HepG2 (cell line): ENCODE data around the gene PSMG4. TPM values are rescaled to one million over a fixed set of nuclear protein-coding genes. Genes with fewer than 3 reads are reported as not detected.

ENCODE experiments used
- ATAC-seq: fragments of 200-7000 bp; cut with Tn5 transposase; 3 replicates; pipeline ENCODE4 v1.9.1; 2020; ENCODE audit warnings: mild to moderate bottlenecking, moderate library complexity
- BruUV-seq: library from RNA; stranded (reverse); fragments of 400-500 nt; replicated peaks from 2 replicates; lab custom pipeline; 2021; lab: Mats Ljungman, UMichigan
- CTCF ChIA-PET: fragments of 300-600 bp; formaldehyde crosslinking; extraction: SDS; loops from one replicate; lab custom pipeline; 2021; ENCODE audit warnings: low total read pairs, inconsistent platforms, low intra/inter-chr PET ratio; lab: Yijun Ruan, JAX
- POLR2A ChIA-PET: fragments of 350-600 bp; sonication (Branson Sonifier 250); formaldehyde crosslinking; loops from one replicate; lab custom pipeline; 2020; ENCODE audit warnings: antibody characterized with exemption, inconsistent platforms; lab: Yijun Ruan, JAX
- DNase-seq: peaks from one replicate; pipeline ENCODE4 v3.0.0-alpha.2; 2015; ENCODE audit warnings: low spot score
- FAIRE-seq: peaks from 3 replicates; lab custom pipeline; 2011; peaks lifted over from hg19 to GRCh38; lab: Jason Lieb, UNC
- H2AFZ ChIP-seq: one replicate; pipeline ENCODE4 v1.6.1; 2011; ENCODE audit warnings: low read length, inconsistent platforms
- H3K27ac ChIP-seq: fragments of 300-600 bp; 3 replicates; pipeline ENCODE4 v1.8.0; 2011; ENCODE audit warnings: mixed run types, mild to moderate bottlenecking, mixed read lengths, low read length, inconsistent platforms; ENCODE audit not compliant: insufficient read depth; ENCODE audit errors: extremely low read length
- H3K27me3 ChIP-seq, 2 experiments: fragments of 200-600 bp in 1 of 2; 2 replicates in 1 of 2; 3 replicates in 1 of 2; pipeline versions ENCODE4 v1.6.0 to v1.8.0; 2011; ENCODE audit warnings: low read length in 2 of 2, mild to moderate bottlenecking in 2 of 2, moderate library complexity in 2 of 2, inconsistent platforms in 1 of 2; ENCODE audit not compliant: insufficient read depth in 2 of 2, control insufficient read depth in 1 of 2
- H3K36me3 ChIP-seq, 2 experiments: fragments of 200-600 bp in 1 of 2; replicated peaks in 1 of 2; 2 replicates in 1 of 2; 3 replicates in 1 of 2; pipeline versions ENCODE4 v1.5.1 to v1.8.0; 2011; ENCODE audit warnings: low read length in 2 of 2, inconsistent platforms in 1 of 2; ENCODE audit not compliant: insufficient read depth in 2 of 2, control insufficient read depth in 1 of 2
- H3K4me1 ChIP-seq: 2 replicates; pipeline ENCODE4 v1.5.1; 2012; ENCODE audit warnings: low read length, inconsistent platforms; ENCODE audit not compliant: insufficient read depth
- H3K4me2 ChIP-seq: 2 replicates; pipeline ENCODE4 v1.6.0; 2011; ENCODE audit warnings: low read depth, low read length, inconsistent platforms
- H3K4me3 ChIP-seq, 3 experiments: fragments of 200-600 bp in 1 of 3; sonication (generic), shearing (Covaris generic) in 1 of 3; replicated peaks in 1 of 3; 2 replicates each; pipeline ENCODE4 v1.5.1; 2011 to 2016; ENCODE audit warnings: low read length in 3 of 3, inconsistent platforms in 2 of 3, low read depth in 2 of 3, mild to moderate bottlenecking in 2 of 3, control low read depth in 1 of 3, mixed read lengths in 1 of 3; ENCODE audit not compliant: insufficient read depth in 1 of 3
- H3K79me2 ChIP-seq: one replicate; pipeline ENCODE4 v1.6.1; 2011; ENCODE audit warnings: low read length, inconsistent platforms; ENCODE audit not compliant: insufficient read depth
- H3K9ac ChIP-seq: 2 replicates; pipeline ENCODE4 v1.6.0; 2011; ENCODE audit warnings: mild to moderate bottlenecking, low read depth, low read length, inconsistent platforms; ENCODE audit not compliant: insufficient read depth
- H3K9me3 ChIP-seq: 2 replicates; pipeline ENCODE4 v1.5.1; 2012; ENCODE audit warnings: mild to moderate bottlenecking, low read length
- H4K20me1 ChIP-seq: 2 replicates; pipeline ENCODE4 v1.6.0; 2011; ENCODE audit warnings: inconsistent platforms, mild to moderate bottlenecking, low read length, moderate library complexity; ENCODE audit not compliant: insufficient read depth
- HOXA9 ChIP-seq: sonication (generic); formaldehyde crosslinking; IDR thresholded peaks from 2 replicates; pipeline ENCODE4 v1.8.1; 2022; ENCODE audit warnings: missing genetic modification reagents, mild to moderate bottlenecking, moderate library complexity, borderline replicate concordance
- POLR2G ChIP-seq: fragments of 200-400 bp; formaldehyde crosslinking; IDR thresholded peaks from 2 replicates; pipeline ENCODE4 v1.6.1; 2018; ENCODE audit warnings: mild to moderate bottlenecking, low read depth, low read length, moderate library complexity
- RBM22 ChIP-seq: fragments of 200-400 bp; formaldehyde crosslinking; optimal IDR thresholded peaks from 2 replicates; pipeline ENCODE3; 2017; ENCODE audit warnings: mild to moderate bottlenecking, low read length, moderate library complexity
- ZNF121 ChIP-seq: sonication (generic); formaldehyde crosslinking; IDR thresholded peaks from 2 replicates; pipeline ENCODE4 v1.5.0; 2020; ENCODE audit warnings: mild to moderate bottlenecking, missing genetic modification reagents
- ZNF446 ChIP-seq: sonication (generic); formaldehyde crosslinking; IDR thresholded peaks from 2 replicates; pipeline ENCODE4 v1.5.0; 2020; ENCODE audit warnings: mild to moderate bottlenecking, missing genetic modification reagents
- ZNF788 ChIP-seq: sonication (generic); formaldehyde crosslinking; IDR thresholded peaks from 2 replicates; pipeline ENCODE4 v1.5.0; 2020; ENCODE audit warnings: mild to moderate bottlenecking, missing genetic modification reagents, borderline replicate concordance
- WGBS: methylation state at CpG from one replicate; pipeline ENCODE4 v1.1.6; 2017; ENCODE audit warnings: low lambda C conversion rate; 5-methylcytosine and 5-hydroxymethylcytosine counted together
- in situ Hi-C: cut with HindIII; loops from 2 replicates; pipeline ENCODE4 v1.10.0; 2017; ENCODE audit warnings: low pct_unique_long_range_greater_than_20kb; ENCODE audit not compliant: extremely low pct_ligation_motif_present
- intact Hi-C: fragments of 100-400 bp; cut with micrococcal nuclease; formaldehyde crosslinking; loops from one replicate; pipeline ENCODE4 v1.10.0; 2022; ENCODE audit not compliant: unreplicated experiment
- polyA plus RNA-seq, 8 experiments: library from polyadenylated mRNA; depleted of rRNA in 3 of 8; stranded (reverse) in 7 of 8; unstranded in 1 of 8; fragments of >200 nt; fragmentation: Illumina TruSeq in 4 of 8; extraction: Trizol in 4 of 8; gene quantifications; 2 replicates each; pipeline versions ENCODE4 v1.2.1 to v1.2.3, GENCODE V29; 2011 to 2016; ENCODE audit warnings: low read depth in 4 of 8, missing spikeins in 1 of 8, mixed read lengths in 1 of 8; ENCODE audit not compliant: insufficient read depth in 1 of 8
- total RNA-seq, 5 experiments: library from RNA; depleted of rRNA; stranded (reverse); fragments of >200 nt; fragmentation: Illumina TruSeq; extraction: Trizol; gene quantifications; 2 replicates each; pipeline ENCODE4 v1.2.3, GENCODE V29; 2016; ENCODE audit warnings: low read depth in 1 of 5
- TF ChIP-seq, protein P1 (sequence below): sonication (generic); formaldehyde crosslinking; IDR thresholded peaks from 2 replicates; pipeline ENCODE4 v1.5.0; 2020; ENCODE audit warnings: mild to moderate bottlenecking, missing genetic modification reagents, moderate library complexity

PSMG4 gene
- total and polyA plus RNA-seq, 2 of the 13 experiments (the other 11 are each of a cell fraction or from before 2014, with no cell fraction given): 28.5 to 32.8 TPM

DNA sequence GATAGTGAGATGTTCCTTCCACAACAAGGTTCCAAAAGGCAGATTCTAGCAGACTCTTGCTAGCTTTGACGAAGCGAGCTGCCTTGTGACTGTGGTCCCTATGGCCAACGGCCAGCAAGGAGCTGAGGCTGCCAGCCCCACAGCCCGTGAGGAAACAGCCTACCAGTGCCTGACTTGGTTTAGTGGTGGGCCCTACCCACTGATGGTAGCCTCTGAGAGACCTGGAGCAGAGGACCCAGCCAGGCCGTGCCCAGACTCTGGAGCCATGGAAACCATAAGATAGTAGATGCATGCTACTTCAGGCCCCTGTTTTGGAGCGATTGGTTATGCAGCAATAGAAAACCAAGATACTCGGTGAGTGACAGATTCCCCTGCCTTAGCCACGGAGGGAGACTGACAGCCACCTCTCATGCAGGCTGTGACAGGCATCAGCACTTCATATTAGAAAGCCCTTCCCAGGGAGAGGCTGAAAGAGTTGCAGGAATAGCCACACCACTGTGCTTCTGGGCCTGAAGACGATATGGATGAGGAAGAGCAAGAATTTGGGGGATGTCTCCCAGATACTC is 19.2 kb downstream of the PSMG4 start:
- Histone ChIP-seq H3K4me2 (no peak overlapping the region), H3K4me3 (no peak overlapping the region), H4K20me1 (no peaks in the 10 kb centered on the region; the same call in 1 of the 2 replicates), H3K4me1 (no peaks in the 10 kb centered on the region), H3K36me3 (peaks cover 17 to 54% of the 10 kb centered on the region in 2 experiments), H3K27me3 (no peaks in the 10 kb centered on the region), H3K9me3 (no peaks in the 10 kb centered on the region), H2AFZ (no peak overlapping the region), H3K27ac (no peak overlapping the region), H3K79me2 (no peaks in the 10 kb centered on the region), H3K9ac (no peak overlapping the region)
- BruUV-seq: no TSS peak
- FAIRE-seq (no peak), ATAC-seq (no peak), DNase-seq (no peak)
- 95% methylated on average over 9 of the region's 9 CpGs for WGBS
- ChIA-PET CTCF (interaction anchor here (2.9 kb wide), 1 partner anchor 454 kb away, joined by 41 read pairs; no protein-coding TSS in a partner anchor), POLR2A (no interaction called here)
- no peak for TF ChIP-seq HOXA9
- TF ChIP-seq, protein P1, sequence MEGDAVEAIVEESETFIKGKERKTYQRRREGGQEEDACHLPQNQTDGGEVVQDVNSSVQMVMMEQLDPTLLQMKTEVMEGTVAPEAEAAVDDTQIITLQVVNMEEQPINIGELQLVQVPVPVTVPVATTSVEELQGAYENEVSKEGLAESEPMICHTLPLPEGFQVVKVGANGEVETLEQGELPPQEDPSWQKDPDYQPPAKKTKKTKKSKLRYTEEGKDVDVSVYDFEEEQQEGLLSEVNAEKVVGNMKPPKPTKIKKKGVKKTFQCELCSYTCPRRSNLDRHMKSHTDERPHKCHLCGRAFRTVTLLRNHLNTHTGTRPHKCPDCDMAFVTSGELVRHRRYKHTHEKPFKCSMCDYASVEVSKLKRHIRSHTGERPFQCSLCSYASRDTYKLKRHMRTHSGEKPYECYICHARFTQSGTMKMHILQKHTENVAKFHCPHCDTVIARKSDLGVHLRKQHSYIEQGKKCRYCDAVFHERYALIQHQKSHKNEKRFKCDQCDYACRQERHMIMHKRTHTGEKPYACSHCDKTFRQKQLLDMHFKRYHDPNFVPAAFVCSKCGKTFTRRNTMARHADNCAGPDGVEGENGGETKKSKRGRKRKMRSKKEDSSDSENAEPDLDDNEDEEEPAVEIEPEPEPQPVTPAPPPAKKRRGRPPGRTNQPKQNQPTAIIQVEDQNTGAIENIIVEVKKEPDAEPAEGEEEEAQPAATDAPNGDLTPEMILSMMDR (CRISPR knock-in tag): no peak
- peak; percentile 33 for TF ChIP-seq RBM22
- intact Hi-C loops: loop anchor here (2.0 kb wide), 1 partner anchor 233 kb away; no protein-coding TSS in a partner anchor
- in situ Hi-C loops: loop anchor here (10.0 to 25.0 kb wide), 2 partner anchors 237 to 709 kb away; no protein-coding TSS in a partner anchor

DNA sequence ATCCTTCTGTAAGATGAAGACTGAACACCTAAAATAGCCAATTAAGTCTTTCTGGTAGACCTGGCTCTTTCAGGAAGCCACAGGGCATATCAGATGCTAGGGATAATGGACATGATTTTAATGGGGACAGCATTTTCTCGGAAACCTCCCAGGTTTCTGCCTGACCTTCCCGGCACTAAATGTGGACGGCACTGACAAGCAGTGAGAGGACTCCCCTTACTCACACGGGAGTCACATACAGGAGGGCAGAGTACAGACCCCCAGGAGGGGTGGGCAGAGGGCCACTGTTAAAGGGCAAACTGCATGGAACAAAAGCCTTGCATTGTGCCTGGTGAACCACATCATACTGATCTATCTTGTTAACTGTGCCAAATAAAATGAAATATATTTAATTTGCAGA is 19.9 kb downstream of the PSMG4 start:
- no peaks in the 10 kb centered on the region for H3K27me3 ChIP-seq
- H3K4me1 ChIP-seq: no peaks in the 10 kb centered on the region
- POLR2A ChIA-PET: no interaction called here
- intact Hi-C loops (loop anchor here (1.0 to 2.0 kb wide), 4 partner anchors 179 to 454 kb away; partner anchors contain the start of gene SLC22A23), in situ Hi-C loops (loop anchor here (10.0 to 25.0 kb wide), 2 partner anchors 236 to 709 kb away; no protein-coding TSS in a partner anchor)
- peaks cover 16 to 53% of the 10 kb centered on the region in 2 experiments for H3K36me3 ChIP-seq
- 98% methylated on average over 4 of the region's 4 CpGs for WGBS
- no peak overlapping the region for H3K4me3 ChIP-seq
- no peak overlapping the region for H3K27ac ChIP-seq
- TF ChIP-seq ZNF788 (CRISPR knock-in tag): no peak
- no peak for TF ChIP-seq ZNF446
- no peak for TF ChIP-seq ZNF121 (CRISPR knock-in tag)
- TF ChIP-seq POLR2G: no peak; the same call in 1 of the 2 replicates
- no peaks in the 10 kb centered on the region for H3K79me2 ChIP-seq
- no peaks in the 10 kb centered on the region; the same call in 1 of the 2 replicates for H4K20me1 ChIP-seq
- H2AFZ ChIP-seq: no peak overlapping the region
- ATAC-seq (no peak), FAIRE-seq (no peak), DNase-seq (no peak)
- CTCF ChIA-PET: interaction anchor here (1.4 to 2.9 kb wide), 2 partner anchors 453 to 464 kb away, joined by 6 to 41 read pairs; no protein-coding TSS in a partner anchor
- H3K9ac ChIP-seq: no peak overlapping the region
- H3K4me2 ChIP-seq: no peak overlapping the region
- BruUV-seq: no TSS peak
- H3K9me3 ChIP-seq: no peaks in the 10 kb centered on the region
